Erythroblast (primary cell): ENCODE data around the gene NRF1.
"Not testable (repeated sequence)": the region's sequence is repeated elsewhere in the genome, so short reads cannot be mapped to it uniquely, and the experiment has no call there.

Source experiments
- DNase-seq, 2 experiments: peaks; one replicate each; lab custom pipeline; 2025; lab: John Stamatoyannopoulos, UW
- GATA1 ChIP-seq: IDR thresholded peaks from 2 replicates; pipeline ENCODE4 v1.6.1; 2011; ENCODE audit warnings: low read depth, mild to moderate bottlenecking, control low read depth, low read length, moderate library complexity
- POLR2A ChIP-seq: IDR thresholded peaks from 2 replicates; pipeline ENCODE4 v1.6.1; 2011; ENCODE audit warnings: mild to moderate bottlenecking, low read length

Gene NRF1

GRCh38 chr7:129669901-129670300, 58.4 kb downstream of the NRF1 start:
- DNase-seq = no peak
- TF ChIP-seq GATA1 (no peak), POLR2A (no peak)

GRCh38 chr7:129670656-129671055, 59.1 kb downstream of the NRF1 start:
- TF ChIP-seq POLR2A (no peak), GATA1 (no peak)
- DNase-seq = peak; percentile 56

DNA sequence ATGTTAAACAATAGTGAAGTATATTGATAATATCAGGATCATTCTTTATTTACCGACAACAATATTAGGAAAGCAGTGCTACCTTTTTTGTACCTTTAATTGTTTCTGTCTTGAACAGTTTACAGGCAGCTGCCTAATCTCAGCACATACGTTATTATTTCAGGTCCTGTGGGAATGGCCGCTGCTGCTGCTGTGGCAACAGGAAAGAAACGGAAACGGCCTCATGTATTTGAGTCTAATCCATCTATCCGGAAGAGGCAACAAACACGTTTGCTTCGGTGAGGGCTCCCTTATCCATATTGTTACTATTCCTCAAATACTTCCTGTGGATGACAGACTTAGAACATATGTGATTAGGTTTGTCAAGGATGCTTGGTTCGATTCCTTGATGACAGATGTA, 59.7 kb downstream of the NRF1 start:
- no peak for TF ChIP-seq GATA1
- no peak for TF ChIP-seq POLR2A
- DNase-seq = no peak

GRCh38 chr7:129674475-129674874, 63.0 kb downstream of the NRF1 start:
- not testable (repeated sequence) for DNase-seq

DNA sequence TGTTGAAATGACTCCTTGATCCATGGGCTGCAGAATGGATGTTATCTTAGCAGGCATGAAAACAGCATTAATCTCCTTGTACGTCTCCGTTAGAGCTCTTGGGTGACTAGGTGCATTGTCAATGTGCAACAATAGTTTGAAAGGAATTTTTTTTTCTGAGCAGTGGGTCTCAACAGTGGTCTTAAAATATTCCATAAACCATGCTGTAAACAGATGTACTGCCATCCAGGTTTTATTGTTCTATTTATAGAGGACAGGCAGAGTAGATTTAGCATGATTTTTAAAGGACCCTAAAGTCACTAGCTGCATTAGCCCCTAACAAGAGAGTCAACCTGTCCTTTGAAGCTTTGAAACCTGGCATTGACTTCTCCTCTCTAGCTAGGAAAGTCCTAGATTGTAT, 64.0 kb downstream of the NRF1 start:
- DNase-seq = no peak
- TF ChIP-seq POLR2A (no peak), GATA1 (no peak)

DNA sequence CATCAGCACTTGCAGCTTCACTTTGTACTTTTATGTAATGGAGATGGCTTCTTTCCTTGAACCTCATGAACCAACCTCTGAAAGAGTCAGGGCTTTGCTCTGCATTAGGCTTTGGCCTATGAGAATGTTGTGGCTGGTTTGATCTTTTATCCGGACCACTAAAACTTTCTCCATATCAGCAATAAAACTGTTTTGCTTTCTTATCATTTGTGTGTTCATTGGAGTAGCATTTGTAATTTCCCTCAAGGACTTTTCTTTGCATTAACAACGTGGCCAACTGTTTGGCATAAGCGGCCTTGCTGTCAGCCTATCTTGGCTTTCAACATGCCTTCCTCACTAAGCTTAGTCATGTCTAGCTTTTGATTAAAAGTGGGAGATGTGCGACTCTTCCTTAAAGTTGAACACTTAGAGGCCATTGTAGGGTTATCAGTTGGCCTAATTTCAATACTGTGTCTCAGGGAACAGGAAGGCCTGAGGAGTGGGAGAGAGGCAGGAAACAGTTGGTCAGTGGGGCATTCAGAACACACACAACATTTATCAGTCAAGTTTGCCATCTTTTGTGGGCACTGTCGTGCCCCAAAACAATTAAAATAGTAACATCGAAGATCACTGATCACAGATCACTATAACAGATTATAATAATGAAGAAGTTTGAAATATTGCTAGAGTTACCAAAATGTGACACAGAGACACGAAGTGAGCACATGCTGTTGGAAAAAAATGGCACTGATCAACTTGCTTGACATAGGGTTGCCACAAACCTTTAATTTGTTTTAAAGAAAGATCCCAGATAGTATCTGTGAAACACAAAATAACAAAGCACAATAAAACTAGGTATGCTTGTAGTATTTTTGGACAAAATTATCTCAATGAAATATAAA, 64.7 kb downstream of the NRF1 start:
- no peak for DNase-seq
- TF ChIP-seq GATA1 (no peak), POLR2A (no peak)

- no peak for DNase-seq
- TF ChIP-seq GATA1 (no peak), POLR2A (no peak)
These were observed 66.3 kb downstream of the NRF1 start for GRCh38 chr7:129677796-129678195.

DNA sequence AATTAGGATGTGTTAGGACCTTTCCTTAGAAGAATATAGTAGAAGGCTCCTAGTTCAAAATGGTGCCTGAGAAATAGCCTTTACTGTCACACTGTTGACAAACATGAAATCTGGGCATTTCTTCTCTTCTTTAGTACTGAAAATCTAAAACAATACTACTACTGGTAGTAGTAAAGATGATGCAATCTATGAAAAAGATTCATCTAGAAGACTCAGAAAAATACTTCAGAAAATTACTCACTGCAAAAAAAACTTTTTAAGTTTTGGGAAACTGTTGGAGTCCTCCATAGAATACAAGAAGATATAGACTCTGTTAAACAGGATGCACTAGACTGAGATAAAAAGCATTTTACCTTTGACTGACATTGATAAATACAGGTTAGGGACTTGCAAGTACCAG, 67.1 kb downstream of the NRF1 start:
- no peak for TF ChIP-seq GATA1
- TF ChIP-seq POLR2A = no peak

DNA sequence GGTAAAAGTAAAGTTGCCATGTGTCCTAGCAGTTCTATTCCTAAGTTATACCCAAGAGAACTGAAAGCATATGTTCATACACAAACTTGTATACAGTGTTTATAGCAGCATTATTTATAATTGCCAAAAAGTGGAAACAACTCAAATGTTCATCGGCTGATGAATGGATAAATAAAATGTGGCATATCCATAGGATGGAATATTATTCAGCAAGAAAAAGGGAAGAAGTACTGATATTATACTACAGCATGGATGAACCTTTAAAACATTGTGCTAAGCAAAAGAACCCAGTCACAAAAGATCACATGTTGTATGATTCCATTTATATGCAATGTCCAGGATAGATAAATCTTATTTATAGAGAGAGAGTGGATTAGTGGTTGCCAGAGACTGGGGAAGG, 68.9 kb downstream of the NRF1 start:
- no peak for DNase-seq
- no peak for TF ChIP-seq POLR2A
- no peak for TF ChIP-seq GATA1

More for the DNA sequence above, 67.1 kb downstream of the NRF1 start:
- DNase-seq = no peak

GRCh38 chr7:129684777-129685176, 73.3 kb downstream of the NRF1 start:
- TF ChIP-seq POLR2A (no peak), GATA1 (no peak)
- no peak for DNase-seq

- no peak for DNase-seq
- TF ChIP-seq GATA1 (no peak), POLR2A (no peak)
These were observed 74.5 kb downstream of the NRF1 start for GRCh38 chr7:129686063-129686462.

- DNase-seq = no peak
- TF ChIP-seq POLR2A (no peak), GATA1 (no peak)
These were observed 77.1 kb downstream of the NRF1 start for GRCh38 chr7:129688503-129689222.

DNA sequence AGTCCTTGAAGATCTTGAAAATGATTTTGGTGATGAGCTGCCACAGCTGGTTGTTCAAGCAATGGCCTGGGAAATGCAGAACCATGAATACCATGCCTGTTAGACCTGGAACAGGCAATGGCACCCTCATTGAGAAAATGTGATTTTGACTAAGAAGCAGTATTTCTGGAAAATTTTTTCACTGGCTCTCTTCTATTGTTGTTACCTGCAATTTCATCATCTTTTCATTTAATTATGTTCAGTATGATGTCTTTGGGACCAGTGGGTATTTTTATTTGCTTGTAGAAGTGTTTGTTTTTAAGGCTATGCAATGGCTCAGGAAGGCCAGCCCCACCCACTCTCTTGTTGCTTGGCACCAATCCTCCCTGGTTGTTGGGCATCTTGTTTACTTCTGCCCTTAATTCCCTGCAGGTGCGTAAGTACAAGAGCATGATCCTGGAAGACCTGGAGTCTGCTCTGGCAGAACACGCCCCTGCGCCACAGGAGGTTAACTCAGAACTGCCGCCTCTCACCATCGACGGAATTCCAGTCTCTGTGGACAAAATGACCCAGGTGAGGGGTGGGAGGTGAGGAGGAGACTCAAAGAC, 78.6 kb downstream of the NRF1 start:
- TF ChIP-seq GATA1 (no peak), POLR2A (no peak)
- no peak for DNase-seq

DNA sequence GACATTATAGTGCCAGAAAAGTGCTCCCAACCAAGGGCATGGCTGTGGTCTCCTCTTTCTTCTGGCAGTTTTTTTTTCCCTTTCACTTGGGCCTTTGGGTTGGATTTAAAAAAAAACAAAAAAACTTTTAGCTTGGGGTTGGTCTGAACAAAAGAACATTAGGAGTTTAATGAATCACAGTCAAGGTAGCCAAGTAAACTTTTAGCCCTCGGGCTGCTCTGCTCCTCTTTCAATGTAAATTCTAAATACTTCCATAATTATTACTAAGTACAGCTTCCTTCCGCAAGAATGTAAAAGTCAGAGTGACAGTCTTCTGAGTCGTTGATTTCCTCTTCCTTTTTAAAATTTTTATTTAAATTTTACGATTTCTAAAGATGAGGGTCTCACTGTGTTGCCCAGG, 79.2 kb downstream of the NRF1 start:
- no peak for DNase-seq
- TF ChIP-seq GATA1 (no peak), POLR2A (no peak)
